ENCODE data around the gene TNRC18.
"Not testable (repeated sequence)": the region's sequence is repeated elsewhere in the genome, so short reads cannot be mapped to it uniquely, and the experiment has no call there.

TNRC18 gene

GRCh38 chr7:5312276-5313070, 111.2 kb downstream of the TNRC18 start:
- H3K4me1 ChIP-seq; H3K27me3 ChIP-seq; H3K9me3 ChIP-seq; DNase-seq; H3K27ac ChIP-seq; H3K4me3 ChIP-seq; intact Hi-C loops (cut with DNase I; ENCODE audit: low total_unique reads): not testable (repeated sequence)
- H3K36me3 ChIP-seq: peaks cover 87 to 100% (median 100%) of the 10 kb centered on the region in 3 donors

GRCh38 chr7:5310822-5311405, 112.7 kb downstream of the TNRC18 start:
- peaks cover 79 to 97% (median 95%) of the 10 kb centered on the region in 3 donors for H3K36me3 ChIP-seq
- H3K4me3 ChIP-seq: no peak overlapping the region
- no peak for TF ChIP-seq CTCF (IDR thresholded peaks at IDR 0.05)
- H3K27me3 ChIP-seq: no peaks in the 10 kb centered on the region
- DNase-seq: no peak
- H3K4me1 ChIP-seq: no peaks in the 10 kb centered on the region
- H3K9me3 ChIP-seq: no peaks in the 10 kb centered on the region
- intact Hi-C loops (cut with DNase I; ENCODE audit: low total_unique reads): no loop called here
- no peak overlapping the region for H3K27ac ChIP-seq

- no peak overlapping the region for H3K27ac ChIP-seq
- TF ChIP-seq CTCF (IDR thresholded peaks at IDR 0.05): no peak
- no peaks in the 10 kb centered on the region for H3K27me3 ChIP-seq
- intact Hi-C loops (cut with DNase I; ENCODE audit: low total_unique reads): no loop called here
- no peak overlapping the region for H3K4me3 ChIP-seq
- no peaks in the 10 kb centered on the region for H3K4me1 ChIP-seq
- H3K9me3 ChIP-seq: no peaks in the 10 kb centered on the region
- DNase-seq: no peak
- H3K36me3 ChIP-seq: peaks cover 62 to 80% (median 77%) of the 10 kb centered on the region in 3 donors
Measured at GRCh38 chr7:5309146-5309545, 114.5 kb downstream of the TNRC18 start.

GRCh38 chr7:5307221-5308142, 116.2 kb downstream of the TNRC18 start:
- H3K4me1 ChIP-seq; H3K27ac ChIP-seq; H3K4me3 ChIP-seq; DNase-seq; intact Hi-C loops (cut with DNase I; ENCODE audit: low total_unique reads); H3K27me3 ChIP-seq; H3K9me3 ChIP-seq: not testable (repeated sequence)
- H3K36me3 ChIP-seq: peaks cover 45 to 63% (median 60%) of the 10 kb centered on the region in 3 donors

- DNase-seq; H3K9me3 ChIP-seq; H3K27ac ChIP-seq; H3K4me3 ChIP-seq; H3K27me3 ChIP-seq; H3K4me1 ChIP-seq; intact Hi-C loops (cut with DNase I; ENCODE audit: low total_unique reads): not testable (repeated sequence)
- H3K36me3 ChIP-seq: peaks cover 24 to 39% (median 36%) of the 10 kb centered on the region in 3 donors
Measured at GRCh38 chr7:5305050-5305449, 118.6 kb downstream of the TNRC18 start.

GRCh38 chr7:5303591-5304505, 119.8 kb downstream of the TNRC18 start:
- no peak for DNase-seq

More at GRCh38 chr7:5303591-5304505, 119.8 kb downstream of the TNRC18 start:
- Histone ChIP-seq H3K27me3 (no peaks in the 10 kb centered on the region), H3K27ac (no peak overlapping the region), H3K9me3 (no peaks in the 10 kb centered on the region), H3K36me3 (peaks cover 17 to 27% (median 24%) of the 10 kb centered on the region in 3 donors), H3K4me3 (no peak overlapping the region), H3K4me1 (no peaks in the 10 kb centered on the region)
- intact Hi-C loops (cut with DNase I; ENCODE audit: low total_unique reads): no loop called here
- TF ChIP-seq CTCF (IDR thresholded peaks at IDR 0.05): no peak
